HS-5 (cell line): ENCODE results near the gene GRHL1.

Experiments
- DNase-seq: peaks from one replicate; pipeline ENCODE4 v3.0.0-alpha.2; 2012; ENCODE audit warnings: low read depth

The GRHL1 gene

DNA sequence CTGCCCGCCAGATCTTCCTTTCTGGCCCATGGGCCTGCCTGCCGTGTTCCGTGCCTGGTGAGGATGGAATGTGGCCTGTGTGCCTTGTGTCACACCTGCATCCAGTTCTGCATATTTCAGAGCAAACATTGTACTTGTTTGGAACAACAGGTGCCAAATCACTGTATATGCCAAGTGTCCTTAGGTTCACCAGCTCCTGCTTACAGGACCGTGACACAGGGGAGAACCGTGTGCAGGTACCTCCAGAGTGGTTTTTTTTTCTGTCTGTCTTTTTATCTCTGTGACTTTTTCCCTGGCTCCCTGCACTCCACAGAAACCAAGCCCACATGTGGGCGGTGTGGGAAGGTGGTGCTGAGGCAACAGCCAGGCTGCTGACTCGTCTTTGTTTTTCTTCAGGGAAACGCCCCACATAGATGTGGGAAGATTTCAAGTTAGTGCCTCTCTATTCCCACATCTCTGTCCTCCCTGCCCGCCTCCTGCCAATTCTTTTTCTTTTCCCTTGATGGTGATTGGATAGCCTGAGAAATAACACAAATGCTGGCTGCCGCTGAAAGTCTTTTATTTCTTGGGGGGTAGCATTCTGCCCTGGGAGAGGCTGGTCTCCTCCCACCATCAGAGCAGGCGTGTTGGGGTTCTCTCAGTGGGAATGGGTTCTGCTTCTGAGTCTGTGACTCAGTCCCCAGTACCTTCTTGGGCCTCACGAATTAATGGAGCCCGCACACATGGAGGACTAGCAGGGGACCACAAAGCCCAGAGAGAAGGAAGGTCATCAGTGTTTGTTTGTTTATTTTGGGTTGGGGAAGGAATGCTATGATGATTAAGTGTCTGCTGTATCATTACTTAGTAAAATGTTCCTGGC lies 21.4 kb downstream of the GRHL1 start:
- DNase-seq: no peak

DNA sequence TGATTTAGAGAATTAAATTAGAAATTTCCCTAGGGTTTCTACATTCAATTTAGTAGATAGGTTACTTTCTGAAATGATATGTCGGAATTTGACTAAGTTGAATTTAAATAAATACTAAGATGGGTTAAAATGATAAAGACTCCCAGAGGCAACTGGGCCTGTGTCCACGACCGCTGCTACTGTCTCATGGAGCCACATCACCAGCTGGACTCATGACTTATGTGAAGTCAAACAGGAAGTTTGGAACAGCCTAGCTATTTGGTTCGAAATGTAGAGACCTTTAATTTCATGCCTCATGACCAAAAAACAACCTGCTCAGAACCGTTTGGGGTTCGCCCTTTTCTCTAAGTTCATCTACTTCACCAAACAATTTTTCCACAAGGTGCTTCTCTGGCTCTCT lies 22.2 kb downstream of the GRHL1 start:
- no peak for DNase-seq

DNA sequence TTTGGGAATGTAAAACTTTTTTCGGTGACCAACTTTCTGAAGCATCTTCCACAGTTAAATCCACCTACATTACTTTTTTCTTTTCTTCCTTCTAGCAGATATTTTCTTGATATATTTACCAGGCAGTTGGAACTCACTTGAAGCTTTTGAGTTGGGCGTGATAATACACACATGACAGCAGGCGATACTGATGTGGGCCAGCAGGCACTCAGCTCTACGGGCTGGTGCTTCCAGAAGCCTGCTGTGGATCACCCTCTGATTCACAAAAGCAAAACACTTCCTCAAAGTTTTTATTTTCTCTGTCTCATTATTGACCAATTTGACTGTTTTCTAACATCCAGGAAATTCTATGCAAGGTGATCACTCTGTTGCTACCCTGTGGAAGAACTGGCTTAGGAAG lies 22.9 kb downstream of the GRHL1 start:
- no peak for DNase-seq

DNA sequence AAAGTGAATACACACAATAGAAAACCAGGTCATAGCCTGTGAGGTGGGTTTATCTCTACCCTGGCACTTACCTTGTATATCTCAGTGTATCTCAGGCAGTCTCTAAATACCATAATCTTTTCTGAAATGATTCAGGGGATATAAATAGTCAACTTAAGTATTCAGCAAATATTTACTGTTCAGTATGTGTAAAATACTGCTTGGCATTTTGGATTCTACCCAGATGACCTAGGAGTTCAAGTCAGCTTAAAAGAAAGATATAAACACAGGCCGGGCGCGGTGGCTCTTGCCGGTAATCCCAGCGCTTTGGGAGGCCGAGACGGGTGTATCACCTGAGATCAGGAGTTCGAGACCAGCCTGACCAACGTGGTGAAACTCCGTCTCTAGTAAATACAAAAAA lies 23.8 kb downstream of the GRHL1 start:
- no peak for DNase-seq

DNA sequence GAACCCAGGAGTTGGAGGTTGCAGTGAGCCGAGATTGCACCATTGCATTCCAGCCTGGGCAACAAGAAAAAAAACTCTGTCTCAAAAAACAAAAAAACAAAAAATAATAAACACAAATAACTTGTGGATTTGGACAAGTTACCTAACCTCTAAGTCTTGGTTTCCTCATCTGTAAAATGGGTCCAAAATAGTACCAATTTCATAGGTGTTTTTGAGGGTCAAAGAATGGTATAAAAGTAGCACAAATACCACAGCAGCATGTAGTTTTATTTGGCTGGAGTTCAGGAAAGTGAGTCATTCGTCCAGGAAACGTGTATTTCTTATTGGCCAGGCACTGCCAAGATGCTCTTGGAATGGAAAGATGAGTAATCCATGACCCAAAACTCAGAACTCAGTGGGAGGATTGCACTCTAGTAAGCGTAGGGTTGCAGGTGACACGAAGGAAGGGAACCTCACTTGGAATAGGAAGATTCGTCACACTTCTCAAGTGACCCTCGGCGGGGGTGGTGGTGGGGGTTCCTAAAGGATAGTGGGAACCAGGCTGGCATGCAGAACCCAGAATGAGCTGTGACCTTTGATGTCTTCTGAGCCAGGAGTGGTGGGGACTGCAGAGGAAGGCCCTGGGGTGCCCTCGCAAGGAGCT lies 24.4 kb downstream of the GRHL1 start:
- DNase-seq: peak; percentile 96

DNA sequence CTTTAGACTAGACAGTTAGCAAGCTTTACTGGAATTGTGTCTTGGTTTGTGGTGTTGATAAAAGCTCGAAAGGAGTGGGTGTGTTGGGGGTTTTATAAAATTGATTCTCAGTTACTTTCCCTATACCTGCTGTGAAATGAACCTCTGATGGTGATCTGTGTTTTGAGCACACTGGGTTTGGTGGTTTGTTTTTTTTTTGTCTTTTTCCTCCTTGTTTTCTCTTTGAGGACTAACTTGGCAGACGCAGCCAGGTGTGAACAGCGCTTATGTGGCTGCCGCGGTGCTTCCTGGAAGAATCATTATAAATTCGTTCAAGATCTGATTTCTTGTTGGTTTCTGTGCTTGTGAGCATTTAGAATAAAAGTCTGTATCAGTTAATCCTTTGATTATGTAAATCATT lies 28.5 kb downstream of the GRHL1 start:
- no peak for DNase-seq

DNA sequence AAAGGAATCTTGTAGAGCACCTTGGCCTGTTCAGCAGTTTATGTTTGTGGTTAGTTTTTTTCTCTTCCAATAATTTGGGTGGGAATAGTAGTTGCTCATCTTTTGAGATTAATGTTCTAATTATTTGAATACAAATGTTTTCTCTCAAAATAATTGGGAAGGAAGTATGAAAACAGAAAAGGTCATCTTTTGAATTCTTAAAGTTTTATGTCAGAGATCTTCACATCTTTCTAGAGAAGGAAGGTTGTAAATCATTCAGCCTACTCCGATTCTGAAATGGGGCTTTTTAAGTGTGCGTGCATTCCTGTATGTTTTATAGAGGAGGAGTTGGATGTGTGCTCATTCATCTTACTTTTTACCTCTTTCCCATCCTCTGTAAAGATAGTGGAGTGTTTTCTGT lies 29.0 kb downstream of the GRHL1 start:
- DNase-seq: no peak

DNA sequence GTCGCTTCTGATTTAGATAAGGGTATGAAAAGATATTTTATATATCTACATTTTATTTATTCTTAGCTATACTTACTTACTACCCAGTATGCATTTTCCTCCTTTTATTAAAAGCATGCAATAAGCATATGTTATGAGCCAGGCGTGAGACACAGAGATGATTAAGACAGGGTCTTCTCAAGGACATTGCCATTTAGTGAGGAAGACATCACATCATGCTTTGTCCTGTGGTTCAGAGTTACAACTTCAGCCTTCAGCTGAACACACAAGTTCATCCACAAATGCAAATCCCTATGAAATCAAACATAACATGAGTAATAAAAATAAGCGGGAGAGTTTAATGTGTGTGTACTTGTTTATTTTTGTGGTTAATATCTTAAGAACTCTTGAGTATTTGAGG lies 30.2 kb downstream of the GRHL1 start:
- no peak for DNase-seq

DNA sequence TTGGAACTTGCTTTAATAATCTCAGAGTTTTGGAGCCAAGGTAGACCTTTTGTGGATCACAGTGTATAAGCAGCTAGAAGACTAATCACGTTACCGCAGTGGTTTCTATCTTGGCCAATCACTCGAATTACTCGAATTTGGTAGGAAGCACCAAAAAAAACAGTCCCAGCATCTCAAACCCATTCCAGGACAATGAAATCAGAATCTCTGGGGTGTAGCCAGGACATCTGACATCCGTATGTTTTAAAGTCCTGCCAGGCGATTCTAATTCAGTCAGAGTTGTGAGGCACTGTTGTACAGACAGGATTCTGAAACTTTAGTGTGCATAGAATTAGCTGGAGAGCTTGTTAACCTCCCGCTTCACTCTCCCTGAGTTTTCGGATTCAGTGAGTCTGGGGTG lies 30.8 kb downstream of the GRHL1 start:
- DNase-seq: peak; percentile 87

DNA sequence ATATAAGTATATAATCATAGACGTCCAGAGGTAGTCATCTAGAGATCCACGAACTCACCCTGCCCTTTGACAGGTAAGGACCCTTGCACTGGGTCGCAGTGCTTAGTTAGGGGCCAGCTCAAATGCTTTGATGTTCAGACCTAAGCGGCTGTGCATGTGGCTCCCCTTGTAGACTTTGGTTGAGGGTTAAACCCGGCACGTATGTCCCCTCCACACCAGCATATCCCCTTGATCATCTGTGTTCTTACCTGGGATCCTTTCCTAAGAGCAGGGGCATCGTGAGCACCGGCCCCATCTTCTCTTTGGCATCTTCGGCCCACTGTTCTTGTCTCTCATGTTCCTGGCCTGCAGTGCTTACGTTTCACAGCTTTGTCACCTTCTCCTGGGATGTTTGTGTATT lies 31.4 kb downstream of the GRHL1 start:
- no peak for DNase-seq

DNA sequence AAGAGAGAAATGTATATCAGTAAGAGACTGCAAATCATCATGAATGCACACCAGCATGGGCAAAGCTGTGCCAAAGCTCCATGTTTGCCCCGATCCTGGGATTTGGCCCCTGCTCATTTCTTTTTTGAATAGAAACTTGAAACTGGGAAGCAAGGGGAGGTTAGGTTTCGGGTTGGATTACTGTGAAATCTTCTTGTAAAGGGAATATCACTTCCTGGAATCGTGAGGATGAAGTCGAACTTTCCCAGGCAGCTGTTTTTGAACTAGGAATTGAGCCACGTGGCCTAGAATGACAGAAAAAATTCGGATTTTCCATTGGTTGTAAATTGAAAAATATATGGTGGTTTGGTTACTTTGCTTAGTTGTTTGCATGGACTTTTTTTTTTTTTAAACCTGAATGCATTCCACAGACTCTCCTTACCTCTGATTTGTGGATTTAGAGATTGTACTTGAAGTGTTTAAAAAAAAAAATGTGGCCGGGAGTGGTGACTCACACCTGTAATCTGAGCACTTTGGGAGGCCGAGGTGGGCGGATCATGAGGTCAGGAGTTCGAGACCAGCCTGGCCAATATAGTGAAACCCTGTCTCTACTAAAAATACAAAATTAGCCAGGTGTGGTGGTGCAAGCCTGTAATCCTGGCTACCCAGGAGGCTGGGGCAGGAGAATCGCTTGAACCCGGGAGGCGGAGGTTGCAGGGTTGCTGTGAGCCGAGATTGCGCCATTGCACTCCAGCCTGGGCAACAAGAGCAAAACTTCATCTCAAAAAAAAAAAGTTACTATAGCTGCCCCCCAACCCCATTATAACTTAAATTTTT lies 32.1 kb downstream of the GRHL1 start:
- no peak for DNase-seq

DNA sequence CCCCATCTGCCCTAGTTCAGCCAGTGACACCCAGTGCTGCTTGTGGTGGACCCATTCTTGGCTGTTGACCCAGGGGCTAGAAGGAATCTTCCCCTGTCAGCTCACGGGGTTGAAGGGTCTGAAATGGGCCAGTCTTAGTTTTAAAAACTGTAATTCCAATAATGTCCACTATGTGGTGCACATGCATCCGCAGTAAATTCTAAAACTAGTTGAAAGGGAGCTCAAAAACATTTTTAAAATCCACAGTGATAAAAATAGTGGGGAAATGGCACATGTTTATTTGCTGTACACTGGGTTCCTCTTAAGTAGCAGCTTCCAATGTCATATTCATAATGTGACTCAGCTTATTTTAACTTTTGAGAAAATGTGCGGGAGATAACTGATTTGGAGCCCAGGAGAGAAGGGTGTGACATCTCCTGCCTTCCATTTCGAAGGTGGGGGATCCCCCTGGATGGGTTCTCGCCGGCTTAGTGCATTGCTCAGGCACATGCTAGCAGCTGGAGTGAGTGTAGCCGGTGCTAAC lies 32.8 kb downstream of the GRHL1 start:
- DNase-seq: no peak

DNA sequence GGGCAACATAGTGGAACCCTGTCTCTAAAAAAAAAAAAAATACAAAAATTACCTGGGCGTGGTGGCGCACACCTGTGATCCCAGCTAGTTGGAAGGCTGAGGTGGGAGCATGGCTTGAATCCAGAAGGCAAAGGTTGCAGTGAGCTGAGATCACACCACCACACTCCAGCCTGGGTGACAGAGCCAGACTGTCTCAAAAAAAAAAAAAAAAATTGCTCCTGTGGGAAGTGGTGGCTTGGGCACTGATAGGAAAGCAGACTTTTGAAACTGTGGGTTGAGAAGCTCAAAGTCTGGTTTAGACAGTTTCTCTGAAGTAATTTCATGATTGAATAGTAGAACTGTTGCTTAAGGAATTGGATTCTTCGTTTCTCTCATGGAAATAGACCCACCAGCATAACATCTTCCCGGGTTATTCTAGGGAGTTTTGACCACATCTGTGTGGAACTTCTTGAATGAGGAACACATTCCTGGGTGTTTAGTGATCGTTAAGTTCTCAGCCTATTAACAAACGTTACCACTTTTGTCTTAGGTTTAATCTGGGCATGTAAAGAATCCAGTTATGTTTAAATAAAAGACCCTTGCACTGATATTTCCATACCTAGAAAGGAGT lies 33.5 kb downstream of the GRHL1 start:
- DNase-seq: no peak

DNA sequence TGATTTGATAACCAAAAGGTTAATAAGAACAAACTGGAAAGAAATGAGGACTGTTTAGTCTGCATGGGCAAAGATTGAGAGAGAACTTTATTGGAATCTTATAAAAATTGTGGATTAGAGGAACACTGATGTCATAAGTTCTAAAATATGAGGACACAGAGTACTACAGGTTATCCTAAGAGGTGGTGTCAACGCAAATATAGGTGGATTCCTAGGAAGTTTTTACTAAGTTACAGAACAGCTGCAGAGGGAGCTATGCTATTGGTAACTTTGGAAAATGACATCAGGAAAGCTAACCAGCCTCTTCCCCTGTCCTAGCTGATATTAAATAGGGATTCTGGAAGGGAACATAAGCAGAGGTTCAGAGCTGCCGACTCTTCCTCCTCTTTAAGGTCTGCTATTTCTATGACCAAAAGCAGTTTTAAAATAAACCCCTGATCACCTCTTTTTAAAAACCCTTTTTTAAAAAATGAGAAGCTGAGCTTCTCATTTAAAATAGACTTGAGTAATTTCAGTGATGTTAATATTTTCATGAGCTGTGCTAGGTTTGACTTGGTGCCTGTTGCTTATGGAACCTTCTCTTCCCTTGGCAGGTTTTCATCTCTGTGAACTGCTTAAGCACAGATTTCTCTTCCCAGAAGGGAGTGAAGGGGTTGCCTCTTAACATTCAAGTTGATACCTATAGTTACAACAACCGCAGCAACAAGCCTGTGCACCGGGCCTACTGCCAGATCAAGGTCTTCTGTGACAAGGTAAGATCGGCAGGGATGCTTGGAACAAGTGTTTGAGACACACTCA lies 34.2 kb downstream of the GRHL1 start:
- DNase-seq: no peak

DNA sequence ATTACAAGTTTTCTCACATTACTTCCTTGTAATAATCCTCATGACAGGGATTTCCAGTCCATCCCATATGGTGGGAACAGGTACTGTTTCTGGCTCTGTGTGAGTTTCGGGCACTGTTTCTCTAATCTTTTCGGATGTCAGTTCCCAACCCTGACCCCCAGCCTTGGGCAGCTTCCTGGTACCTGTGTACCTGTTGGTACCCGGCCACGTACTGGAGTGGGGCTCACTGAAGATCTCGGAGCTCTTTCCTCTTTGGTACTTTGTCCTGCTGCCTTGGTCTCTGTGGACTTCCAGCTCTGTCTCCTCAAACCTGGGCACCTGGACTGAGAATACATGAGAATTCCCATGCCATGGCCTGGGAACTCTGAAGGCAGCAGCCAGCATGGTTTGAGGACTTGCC lies 36.8 kb downstream of the GRHL1 start:
- no peak for DNase-seq

DNA sequence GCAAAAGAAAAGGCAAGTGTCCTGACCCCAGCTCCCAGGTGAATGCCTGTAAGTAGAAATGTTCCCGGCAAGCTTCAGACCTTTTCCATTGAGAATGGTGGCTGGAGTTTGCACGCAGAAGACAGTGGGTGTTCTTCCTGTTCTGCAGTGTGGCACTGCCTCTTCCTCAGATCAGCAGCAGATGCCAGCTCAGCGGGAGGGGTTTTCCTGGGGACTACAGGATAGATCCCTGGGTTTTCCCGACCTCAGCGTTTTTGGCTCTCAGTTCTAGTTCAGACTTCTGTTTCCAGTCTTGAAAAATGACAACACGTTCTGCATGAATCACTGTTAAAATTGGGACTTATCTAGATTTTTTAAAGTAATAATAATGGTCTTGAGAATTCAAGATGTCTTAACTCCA lies 39.2 kb downstream of the GRHL1 start:
- DNase-seq: no peak

DNA sequence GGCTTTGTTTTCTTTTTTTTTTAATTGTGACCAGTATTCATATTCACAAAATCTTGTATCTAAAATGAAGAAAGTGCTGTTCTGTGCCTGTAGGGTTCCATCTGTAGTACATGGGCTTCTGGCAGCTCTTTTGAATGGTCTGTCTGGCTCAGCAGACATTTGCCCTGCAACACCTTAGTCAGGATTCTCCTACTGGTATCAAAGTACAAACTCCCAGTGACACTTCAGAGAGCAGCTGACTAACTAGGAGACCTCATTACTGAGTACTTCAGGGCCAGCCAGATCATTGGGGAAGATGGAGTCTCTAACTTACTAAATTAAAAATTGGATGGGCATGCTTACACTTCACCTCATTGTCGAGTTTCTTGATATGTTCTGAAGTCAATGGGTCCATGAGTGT lies 39.7 kb downstream of the GRHL1 start:
- no peak for DNase-seq

DNA sequence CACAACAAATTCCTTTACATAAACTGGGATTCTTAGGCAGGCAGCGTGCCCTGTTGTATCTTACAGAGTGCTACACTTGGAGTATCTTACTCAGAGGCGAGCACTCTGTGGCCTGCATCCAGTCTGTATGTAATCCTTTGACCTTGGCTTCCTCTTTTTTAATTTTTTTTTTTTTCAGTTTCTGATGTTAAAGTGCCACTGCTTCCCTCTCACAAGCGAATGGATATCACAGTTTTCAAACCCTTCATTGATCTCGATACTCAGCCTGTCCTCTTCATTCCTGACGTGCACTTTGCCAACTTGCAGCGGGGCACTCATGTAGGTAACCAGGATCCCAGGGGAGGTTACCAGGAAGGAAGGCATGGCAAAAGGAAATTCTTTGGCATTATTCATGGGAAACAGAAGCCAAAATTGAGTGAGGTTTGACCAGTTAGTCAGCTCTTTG lies 40.4 kb downstream of the GRHL1 start:
- no peak for DNase-seq

DNA sequence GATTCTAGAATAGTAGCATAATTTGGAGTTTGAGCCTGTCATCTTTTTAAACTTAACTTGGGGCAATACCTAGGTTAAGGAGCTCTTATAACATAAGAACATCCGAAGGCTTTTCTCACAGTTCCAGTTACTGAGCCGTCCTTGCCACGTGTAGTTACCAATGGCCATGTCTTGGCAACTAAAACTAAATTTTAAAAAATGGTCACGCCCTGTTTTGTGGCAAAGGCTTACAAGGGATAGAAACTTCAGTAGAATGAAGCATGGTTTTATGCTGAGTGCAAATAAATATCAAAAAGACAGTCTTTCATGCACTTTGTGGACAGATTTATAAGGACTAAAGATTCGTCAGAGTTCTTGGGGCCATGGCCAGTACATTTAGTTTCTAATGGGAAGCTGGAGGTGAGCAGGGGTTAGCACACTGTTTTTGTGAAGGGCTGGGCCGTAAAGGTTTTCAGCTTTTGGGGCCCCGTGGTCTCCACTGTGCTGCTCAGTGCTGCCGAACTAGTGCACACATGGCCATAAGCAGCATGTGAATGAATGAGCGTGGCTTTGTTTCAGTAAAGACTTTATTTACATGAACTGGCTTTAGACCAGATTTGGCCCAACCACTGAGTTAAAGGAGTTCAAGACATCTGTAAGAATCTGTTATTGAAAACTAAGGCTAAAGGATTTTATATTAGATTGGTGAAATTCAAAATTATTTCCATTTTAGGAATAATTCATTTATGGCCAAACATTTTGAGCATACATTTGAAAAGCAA lies 41.1 kb downstream of the GRHL1 start:
- no peak for DNase-seq

DNA sequence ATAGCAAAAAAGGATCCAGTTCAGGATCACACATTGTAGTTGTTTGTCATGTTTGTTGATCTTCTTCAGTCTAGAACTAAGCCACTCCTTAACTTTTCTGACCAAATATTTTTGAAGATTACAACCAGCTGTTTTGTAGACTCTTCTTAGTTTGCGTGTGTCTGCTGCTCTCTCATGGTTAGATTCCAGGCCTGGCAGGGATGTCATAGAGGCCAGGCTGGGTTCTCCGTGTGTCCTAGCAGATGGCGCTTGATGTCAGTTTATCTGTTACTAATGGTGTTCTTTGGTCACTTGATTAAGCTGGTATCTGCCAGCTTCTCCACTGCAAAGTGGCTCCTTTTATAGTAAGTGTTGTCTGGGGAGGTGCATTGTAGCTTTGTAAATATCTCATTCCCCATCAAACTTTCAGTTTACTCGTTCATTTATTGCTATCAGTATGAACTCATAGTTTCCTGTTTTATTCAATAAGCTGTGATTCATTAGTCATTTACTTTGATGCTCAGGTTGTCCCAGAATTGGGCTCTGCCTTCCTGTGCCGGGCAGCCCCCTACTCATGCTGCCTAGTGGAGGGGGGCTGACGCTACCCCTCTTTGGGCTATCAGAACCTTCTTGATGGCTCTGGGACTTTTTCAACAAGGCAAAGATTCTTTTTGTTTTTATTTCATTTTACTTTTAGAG lies 42.1 kb downstream of the GRHL1 start:
- DNase-seq: no peak
